Measurements from ENCODE around the gene DISC1.
"Not testable (repeated sequence)": the region's sequence is repeated elsewhere in the genome, so short reads cannot be mapped to it uniquely, and the experiment has no call there.

DISC1 gene

DNA sequence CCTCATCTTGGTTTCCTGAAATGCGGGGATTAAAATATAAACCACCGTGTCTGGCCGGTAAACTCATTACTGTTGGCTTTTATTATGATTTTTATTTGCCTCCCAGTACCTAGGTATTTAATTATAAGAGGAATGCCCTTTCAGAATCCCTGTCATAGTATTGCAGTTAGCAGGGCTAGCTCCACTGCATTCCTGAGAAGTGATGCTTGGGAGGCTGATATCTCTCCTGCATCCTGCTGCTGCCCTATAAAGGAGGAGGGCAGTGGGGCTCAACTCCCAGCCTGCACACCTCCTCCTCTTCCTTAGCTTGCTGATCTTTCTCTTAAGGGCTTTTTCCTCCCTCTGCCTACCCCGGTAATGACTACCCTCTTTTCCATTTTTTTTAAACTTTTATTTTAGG lies 19.9 kb upstream of the DISC1 start:
- DNase-seq: no peak

DNA sequence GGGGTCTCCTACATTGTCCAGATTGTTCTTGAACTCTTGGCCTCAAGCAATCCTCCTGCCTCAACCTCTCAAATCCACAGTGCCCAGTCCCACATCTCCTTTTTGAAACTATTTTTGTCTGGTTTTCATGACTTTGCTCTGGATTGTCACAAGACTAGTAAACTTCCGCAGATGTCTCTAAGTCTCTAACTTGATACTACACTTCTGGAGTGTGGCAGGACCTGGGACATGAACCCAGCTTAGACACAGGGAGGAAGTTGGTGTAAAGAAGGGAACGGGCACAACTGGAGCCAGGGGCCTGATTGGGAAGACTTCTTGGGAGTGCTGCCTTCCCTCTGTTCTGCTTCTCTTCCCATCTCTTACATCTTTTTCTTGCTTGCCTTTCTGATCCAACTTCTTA lies 16.2 kb upstream of the DISC1 start:
- DNase-seq: no peak

DNA sequence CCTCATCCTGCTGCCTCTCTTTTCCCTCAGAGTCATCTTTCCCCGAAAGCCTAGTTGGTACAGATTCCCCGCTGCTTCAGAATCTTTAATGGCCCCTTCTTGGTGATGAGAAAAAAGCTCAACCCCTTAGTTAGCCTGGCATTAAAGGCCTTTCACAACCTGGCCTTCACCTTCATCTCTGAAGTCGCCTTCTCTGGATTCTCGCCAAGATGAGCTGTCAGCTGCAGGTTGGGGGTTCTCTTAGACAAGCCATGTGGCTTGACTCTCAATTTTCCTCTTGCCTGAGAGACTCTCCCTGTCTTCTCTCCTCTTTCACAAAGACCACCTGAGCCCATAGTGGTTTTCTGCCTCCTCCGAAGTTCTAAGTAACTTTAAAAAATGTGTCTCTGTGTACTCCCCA lies 15.5 kb upstream of the DISC1 start:
- DNase-seq: no peak

DNA sequence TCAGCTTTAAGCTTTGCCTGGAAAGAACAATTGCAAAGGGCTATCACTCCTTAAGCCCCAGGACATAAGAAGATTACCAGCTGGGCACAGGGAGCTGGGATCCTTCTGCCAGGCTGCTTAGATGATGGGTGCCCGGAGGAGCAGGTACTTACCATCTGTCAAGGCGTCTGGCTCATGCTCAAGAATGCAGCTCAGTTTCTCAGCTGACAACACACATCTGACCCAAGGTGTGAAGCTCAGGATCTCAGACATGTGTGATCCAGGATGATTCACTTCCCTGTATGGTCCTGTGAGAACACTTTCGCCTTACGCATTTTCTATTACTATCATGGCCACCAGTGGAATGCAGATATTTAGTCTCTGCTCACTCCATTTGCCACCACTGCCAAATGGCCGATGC lies 14.7 kb upstream of the DISC1 start:
- DNase-seq: no peak

DNA sequence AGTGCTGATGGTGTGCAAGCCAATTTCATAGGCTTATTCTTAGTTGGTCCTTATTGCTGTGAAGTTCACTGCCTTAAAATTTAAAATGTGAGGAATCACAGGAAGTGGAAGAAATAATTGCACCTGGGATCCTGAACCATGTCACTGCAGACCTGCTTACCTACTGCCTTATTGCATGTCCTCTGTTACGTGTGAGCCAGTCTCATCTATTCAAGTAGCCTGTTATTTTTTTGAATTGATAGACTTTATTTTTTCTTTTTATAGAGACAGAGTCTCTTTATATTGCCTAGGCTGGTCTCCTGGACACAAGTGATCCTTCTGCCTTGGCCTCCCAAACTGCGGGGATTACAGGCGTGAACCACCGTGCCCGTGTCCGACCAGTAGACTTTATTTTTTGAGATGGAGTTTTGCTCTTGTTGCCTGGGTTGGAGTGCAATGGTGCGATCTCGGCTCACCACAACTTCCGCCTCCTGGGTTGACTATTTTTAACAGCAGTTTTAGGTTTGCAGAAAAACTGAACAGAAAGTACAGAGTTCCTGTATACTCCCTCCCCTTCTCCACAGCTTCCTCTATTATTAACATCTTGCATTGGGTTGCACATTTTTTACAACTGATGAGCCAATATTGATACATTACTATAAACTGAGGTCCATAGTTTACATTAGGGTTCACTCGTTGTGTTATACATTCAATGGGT lies 14.0 kb upstream of the DISC1 start:
- no peak for DNase-seq

DNA sequence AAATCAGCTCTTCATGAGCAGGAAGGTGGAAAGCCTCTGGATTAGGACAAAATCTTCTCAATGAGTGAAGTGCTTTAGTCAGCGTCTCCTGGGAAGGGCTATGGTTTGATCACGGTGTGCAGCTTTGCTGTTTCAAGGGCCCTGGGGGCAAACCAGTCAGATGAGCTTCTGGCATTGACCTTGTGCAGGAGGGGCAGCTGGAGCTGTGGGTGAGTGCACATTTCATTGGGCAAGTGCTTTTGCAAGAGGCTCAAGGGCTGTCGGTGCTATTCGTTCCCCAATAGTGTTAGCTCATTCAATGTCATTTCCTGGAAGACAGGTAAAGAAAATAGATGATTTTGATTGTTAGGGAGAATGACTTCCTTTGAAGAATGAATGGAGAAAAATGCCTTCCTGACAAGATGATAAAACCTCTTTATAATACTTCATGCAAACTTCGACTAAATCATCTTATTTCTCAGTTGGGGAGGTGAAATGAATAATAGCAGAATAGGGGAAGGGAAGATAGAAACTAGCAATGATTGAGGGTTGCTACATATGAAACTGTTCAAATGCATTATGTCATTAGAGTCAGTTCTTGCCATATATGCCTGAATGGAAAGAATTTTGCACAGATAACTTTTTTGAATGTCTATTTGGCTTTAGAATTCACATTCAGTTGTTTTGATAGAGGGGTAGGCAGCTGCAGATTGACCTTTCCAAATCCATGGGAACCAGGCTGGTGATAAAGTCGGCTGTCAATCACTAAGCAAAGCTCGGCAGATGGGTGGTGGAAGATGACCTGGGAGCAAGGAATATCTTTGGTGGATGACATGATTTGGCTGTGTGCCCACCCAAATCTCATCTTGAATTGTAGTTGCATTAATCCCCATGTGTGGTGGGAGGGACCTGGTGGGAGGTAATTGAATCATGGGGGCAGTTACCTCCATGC lies 12.9 kb upstream of the DISC1 start:
- DNase-seq: no peak

DNA sequence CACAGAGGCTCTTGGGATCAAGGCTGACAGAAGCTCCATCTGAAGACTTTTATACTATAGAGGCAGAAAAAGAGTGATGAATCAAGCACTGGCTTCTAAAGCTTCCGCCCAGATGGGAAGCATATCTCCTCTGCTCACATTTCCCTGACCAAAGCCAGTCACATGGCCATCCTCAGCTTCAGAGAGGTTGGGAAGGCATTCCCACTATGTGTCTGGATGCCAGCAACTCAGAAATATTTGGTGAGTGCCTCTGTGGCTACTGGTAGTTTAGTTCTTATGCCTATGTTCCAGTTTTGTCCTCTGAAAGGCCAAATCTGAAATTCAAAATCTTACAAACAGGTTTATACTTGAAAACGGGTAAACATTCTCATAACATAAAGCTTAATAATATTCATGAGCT lies 9.9 kb upstream of the DISC1 start:
- no peak for DNase-seq

DNA sequence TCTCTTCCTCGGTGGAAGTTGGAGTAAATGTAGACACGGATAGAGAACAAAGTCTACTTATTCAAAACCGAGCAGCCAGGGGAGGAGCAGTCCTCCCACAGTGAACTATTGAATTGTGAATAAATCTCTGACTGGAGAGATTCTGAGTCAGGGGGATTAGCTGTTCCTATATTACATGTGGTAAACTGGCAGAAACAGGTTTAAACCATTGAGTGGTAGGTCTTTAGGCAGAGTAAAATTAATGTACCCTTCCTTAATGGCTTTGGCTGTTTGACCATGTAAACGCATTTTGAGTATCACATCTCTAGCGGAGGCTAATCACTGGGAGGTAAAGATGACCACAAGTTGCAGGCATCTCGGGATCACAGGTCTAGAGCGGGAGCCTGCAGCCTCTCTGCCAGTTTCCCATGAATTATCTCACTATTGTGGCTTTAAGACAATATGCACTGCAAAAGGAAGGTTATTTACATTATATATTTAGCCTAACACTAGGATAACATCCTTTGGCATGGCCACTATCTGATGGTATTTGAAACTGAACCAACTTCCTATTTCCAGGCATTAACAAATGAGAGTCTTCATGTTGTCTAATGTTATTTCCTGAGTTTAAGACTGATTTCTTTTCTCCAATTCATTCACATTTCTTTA lies 7.9 kb upstream of the DISC1 start:
- DNase-seq: no peak

DNA sequence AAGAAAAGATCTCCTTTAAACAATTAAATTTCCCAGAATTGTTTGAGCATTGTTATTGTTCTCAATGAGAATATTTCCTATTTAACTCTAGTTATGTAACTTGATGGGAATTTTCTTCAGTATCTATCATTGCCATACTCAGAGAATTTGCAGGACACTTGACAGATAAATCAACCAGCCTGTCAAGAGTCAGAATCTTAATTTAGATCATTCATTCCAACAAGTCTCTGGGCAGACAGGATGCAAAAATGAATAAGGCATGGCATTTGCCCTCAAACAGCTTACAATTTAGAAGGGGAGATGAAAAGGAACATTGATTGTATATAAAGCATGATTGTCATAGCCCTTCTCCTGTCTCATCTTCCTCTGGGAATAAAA lies 7.3 kb upstream of the DISC1 start:
- DNase-seq: no peak

DNA sequence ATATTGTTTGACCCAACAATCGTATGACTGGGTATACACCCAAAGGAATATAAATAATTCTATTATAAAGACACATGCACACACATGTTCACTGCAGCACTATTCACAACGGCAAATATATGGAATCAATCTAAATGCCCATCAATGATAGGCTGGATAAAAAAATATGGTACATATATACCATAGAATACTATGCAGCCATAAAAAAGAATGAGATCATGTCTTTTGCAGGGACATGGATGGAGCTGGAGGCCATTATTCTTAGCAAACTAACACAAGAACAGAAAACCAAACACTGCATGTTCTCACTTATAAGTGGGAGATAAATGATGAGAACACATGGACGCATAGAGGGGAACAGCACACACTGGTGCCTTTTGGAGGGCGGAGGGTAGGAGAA lies 1.5 kb upstream of the DISC1 start:
- DNase-seq: not testable (repeated sequence)

DNA sequence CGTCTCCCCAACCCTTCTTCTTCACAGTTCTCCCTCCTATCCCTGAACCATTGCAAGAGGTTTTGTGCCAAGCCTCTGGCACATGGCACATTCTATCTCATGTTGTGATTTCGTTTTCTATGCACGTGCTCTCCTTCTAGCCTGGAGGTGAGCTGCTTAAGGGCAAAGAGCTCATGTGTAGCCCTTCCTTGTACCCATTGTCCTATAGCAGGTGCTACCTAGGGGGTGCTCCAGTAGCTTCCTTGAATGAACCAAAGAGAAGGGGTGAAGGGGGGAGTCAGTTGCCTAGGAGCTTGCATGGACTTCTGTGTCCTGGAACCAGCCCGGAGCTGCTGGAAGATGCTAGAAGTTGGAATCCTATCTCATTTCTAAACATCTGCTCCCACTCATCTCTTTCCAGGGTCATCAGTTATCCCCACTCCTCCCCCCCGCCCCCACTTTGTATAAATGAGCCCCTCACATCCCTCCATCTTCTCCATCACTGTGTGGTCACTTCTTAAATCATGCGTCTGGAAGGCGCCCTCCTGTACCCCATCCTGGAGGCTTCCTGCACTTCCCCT lies 535 bp upstream of the DISC1 start:
- no peak for DNase-seq

DNA sequence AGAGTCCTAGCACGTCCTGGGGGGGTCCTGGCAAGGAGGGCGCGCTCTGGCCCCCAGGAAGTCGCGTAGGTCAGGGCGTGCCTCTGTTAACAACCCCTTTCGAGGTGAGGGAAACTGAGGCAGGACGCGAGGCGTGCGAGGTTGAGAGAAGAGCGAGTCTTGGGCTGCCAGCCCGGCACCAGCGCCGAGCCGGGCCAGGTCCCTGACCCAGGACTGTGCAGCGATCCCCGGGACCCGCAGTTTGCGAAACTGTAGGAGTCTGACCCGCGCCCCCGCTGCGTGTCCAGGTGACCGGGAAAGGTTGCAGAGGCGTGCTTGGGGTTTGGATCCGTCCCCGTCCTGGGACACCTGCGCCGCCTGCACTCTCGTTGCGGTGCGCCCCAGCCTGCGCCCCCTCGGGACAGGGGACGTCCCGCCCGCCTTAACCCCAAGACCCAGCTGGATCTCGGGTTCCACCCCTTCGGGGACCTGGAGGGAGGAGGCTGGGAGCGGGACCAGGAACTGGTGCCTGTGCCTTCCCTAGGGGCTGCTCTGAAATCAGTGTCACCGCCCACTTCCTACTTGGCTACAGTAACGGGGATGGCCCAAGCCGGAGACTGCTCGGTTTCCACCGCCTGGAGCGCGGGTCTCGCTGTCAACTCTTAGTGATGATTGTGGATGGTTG lies 493 bp downstream of the DISC1 start:
- DNase-seq: no peak

DNA sequence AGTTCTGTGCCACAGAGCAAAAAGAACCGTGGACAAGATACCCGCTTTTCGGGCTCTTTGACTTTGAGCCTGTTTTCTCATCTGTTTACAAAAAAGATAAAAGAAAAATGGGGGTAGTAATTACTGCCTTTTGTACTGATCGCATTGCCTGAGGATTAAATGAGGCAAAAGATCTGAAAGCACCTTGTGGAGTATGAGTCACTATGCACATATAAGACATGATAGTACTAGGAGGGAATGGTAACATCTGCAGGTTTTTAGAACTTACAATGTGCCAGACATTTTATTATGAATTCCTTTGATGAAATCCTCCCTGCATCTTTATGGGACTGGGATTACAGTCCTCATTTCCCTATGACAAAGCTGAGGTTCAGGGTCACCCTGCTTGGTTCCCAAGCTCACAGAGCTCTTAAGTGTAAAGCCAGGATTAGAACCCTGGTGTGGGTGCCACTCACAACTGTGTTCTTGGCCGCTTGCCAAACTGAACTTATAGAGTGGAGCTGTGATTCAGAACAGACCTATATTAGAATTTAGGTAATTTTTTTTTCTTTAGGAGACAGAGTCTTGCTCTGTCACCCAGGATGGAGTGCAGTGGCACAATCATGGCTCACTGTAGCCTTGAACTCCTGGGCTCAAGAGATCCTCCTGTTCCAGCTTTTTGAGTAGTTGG lies 1.8 kb downstream of the DISC1 start:
- DNase-seq: no peak

DNA sequence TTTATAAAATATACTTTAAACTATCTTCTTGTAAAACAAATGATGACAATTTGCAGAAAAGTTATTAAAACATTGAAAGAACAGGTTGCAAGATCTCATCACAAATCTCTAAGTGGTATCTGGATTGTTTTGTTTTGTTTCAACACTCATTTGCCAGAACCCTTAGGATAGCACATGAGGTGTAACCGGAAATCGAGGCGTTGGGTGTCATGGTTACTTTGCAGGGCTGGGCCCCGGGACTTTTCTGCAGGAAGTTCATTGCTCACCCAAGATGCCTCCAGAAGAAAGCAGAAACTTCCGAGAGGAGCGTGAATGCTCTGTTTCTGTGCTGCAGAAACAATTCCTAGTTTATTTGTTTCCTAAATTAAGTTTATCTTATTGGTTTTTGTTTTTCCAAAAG lies 2.5 kb downstream of the DISC1 start:
- no peak for DNase-seq

DNA sequence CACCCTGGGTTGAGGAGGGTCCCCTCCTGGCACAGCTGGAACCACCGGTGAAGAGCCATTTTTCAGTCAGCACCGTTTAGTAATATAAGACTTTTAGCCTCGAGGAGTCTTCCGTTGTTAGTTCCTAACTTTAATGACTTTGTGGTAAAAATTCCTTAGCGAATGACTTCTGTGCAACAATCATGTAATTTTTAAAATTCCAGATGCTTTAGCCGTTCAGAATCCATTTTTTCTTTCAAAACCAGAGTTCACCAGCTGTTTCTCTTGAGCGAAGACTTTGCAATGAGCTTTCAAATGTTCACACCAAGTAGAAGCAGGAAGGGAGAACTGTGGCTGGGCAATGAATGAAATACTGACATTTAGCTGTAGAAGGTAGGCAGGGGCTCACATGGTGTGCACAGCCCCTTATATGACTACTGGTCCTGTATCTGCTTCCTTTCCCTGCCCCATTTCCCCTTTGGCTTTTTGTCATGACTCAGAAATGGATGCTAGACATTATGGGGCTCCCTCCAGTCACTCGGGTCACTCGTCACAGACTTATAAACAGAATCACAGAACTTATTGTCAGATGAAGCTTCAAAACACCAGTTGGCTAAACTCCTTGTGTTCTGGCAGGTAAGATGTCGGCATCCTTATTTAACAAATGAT lies 4.1 kb downstream of the DISC1 start:
- no peak for DNase-seq

DNA sequence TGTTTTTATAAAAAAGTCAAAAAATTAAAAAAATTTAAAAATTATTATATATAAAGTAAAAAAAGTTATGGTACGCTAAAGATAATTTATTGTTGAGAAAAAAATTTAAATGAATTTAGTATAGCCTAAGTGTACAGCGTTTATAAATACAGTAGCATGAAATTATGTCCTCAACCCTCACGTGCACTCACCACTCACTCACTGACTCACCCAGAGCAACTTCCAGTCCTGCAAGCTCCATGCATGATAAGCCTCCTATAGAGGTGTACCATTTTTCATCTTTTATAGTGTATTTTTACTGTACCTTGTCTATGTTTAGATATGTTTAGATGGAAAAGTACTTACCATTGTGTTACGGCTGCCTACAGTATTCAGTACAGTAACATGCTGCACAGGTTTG lies 5.1 kb downstream of the DISC1 start:
- no peak for DNase-seq

DNA sequence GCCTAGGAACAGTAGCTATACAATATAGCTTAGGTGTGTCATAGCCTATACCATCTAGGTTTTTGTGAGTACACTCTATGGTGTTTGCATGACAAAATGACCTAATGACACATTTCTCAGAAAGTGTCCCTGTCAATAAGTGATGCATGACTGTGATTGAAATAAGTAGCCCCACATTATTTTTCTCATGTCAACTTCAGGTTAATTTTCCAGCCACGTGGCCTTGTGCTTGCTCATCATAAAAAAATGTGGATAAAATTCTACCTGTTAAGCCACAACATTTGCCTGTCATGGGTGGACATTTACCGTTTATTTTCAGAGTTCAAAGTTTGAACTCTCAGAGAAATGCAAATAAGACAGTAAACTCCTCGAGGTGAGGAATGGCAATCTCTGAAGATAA lies 5.5 kb downstream of the DISC1 start:
- no peak for DNase-seq

DNA sequence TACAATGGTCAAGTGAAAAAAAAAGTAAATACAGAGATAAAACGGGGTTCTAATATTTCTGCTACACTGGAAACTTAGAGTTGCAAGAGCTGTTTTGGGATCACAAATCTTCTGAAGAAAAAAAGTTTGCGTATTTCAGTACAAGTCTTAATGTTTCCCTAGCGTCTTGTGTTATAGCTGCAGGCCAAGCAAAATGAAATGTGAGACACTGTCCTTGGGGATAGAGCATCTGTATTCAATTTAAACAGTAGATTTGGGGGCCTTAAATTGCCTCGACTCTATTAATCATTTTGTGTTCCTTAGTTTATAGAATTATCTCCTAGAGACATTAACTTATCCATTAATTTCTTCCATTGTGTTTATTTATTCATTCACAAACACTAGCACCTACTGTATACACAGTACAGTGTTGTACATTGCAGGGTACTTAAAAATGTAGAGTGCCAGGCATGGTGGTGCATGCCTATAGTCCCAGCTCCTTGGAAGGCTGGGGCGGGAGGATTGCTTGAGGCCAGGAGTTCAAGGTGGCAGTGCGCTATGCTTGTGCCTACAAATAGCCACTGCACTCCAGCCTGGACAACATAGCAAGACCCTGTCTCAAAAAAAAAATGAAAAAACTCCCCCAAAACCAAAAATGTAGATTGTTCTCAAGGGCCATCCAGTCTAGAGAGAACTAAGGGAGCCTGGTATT lies 7.9 kb downstream of the DISC1 start:
- no peak for DNase-seq

DNA sequence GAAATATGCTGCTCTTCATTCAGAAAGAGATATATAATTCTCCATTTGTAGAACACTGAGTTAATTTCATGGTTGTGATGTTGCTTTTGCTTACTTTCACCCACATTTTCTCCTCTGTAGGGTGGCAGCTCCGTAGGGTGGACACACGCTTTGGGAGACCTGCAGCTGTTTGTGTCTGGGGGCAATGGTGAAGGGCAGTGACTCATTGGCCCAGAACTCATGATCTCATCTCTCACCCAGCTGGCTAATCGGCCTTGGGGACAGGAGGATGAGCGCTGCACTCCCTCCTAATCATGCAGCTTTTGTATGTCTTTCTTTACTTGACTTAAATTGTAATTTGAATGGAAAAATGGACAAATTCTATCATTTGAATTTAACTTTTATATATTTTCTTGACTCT lies 9.6 kb downstream of the DISC1 start:
- DNase-seq: no peak

DNA sequence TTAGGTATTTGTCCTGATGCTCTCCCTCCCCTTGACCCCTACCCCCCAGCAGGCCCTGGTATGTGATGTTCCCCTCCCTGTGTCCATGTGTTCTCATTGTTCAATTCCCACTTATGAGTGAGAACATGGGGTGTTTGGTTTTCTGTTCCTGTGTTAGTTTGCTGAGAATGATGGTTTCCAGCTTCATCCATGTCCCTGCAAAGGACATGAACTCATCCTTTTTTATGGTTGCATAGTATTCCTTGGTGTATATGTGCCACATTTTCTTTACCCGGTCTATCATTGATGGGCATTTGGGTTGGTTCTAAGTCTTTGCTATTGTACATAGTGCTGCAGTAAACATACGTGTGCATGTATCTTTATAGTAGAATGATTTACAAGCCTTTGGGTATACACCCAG lies 10.3 kb downstream of the DISC1 start:
- DNase-seq: not testable (repeated sequence)

DNA sequence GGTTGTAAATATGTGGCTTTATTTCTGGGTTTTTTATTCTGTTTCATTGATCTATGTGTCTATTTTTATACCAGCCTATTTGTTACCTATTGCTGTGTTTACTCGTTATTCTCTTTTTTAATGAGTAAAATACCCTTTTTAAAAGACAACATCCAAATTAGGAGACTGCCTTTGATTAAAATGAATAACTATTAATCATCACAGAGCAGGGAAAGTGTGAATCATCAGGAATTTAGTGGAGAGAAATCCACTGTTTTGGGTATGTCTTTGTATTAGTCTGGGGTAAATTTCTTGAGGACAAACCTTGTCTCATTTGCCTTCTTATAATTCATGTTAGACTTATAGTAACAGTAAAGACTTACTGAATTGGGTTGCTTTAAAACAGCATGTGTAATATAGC lies 12.1 kb downstream of the DISC1 start:
- no peak for DNase-seq

Measured in NCI-H2081 treated with DMSO at 0.1 percent for 48 hours (cell line).